Right lobe of liver (tissue), 4 donors: ENCODE data around the gene ABHD12.

Experiments used
- POLR2A ChIP-seq: fragments of 450-650 bp; IDR thresholded peaks from one replicate; pipeline ENCODE4 v1.6.1; 2017; ENCODE audit warnings: antibody characterized with exemption, mild to moderate bottlenecking
- TF ChIP-seq, protein P1 (sequence below), 4 donors: fragments of 200-600 bp in 3 of 4; fragments of 450-650 bp in 1 of 4; IDR thresholded peaks; one replicate each; pipeline versions ENCODE4 v1.5.1 to v1.8.0; 2016 to 2022; ENCODE audit warnings: antibody characterized with exemption in 4 of 4, mild to moderate bottlenecking in 2 of 4
- donor health status: DM: no; HTN: no; CAD: no.
- donor health status: DM: no; HTN: no; CAD: no.
- donor health status: DM: no; HTN: yes; CAD: no.

DNA sequence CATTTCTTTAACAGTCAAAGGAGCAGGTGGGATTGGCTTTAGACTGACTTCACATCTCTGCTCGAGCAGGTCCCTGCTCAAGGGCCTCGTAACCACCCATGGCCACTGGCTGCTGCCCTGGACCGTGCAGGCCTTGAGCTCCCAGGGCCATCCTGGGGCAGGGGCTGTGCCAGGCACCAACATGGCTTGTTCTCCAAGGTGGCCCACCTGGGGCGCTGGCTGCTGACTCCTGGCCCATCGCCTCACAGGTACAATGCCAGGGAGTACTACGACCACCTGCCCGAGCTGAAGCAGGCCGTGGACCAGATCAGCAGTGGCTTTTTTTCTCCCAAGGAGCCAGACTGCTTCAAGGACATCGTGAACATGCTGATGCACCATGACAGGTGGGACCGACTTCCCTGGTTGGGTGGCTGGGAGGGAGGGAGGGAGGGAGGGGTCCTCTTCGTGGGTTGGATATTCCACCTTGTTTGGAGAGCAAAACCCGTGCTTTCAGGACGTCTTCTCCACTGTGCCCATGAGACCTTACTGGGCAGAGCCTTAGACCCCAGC, 96.7 kb downstream of the ABHD12 start:
- TF ChIP-seq, protein P1, sequence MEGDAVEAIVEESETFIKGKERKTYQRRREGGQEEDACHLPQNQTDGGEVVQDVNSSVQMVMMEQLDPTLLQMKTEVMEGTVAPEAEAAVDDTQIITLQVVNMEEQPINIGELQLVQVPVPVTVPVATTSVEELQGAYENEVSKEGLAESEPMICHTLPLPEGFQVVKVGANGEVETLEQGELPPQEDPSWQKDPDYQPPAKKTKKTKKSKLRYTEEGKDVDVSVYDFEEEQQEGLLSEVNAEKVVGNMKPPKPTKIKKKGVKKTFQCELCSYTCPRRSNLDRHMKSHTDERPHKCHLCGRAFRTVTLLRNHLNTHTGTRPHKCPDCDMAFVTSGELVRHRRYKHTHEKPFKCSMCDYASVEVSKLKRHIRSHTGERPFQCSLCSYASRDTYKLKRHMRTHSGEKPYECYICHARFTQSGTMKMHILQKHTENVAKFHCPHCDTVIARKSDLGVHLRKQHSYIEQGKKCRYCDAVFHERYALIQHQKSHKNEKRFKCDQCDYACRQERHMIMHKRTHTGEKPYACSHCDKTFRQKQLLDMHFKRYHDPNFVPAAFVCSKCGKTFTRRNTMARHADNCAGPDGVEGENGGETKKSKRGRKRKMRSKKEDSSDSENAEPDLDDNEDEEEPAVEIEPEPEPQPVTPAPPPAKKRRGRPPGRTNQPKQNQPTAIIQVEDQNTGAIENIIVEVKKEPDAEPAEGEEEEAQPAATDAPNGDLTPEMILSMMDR (IDR thresholded peaks at IDR 0.05), result no peak
- no peak for TF ChIP-seq POLR2A
